DMS53 treated with DMSO at 0.1 percent for 48 hours (cell line): ENCODE data around the gene ZNF205.
"Not testable (repeated sequence)": the region's sequence is repeated elsewhere in the genome, so short reads cannot be mapped to it uniquely, and the experiment has no call there.

ENCODE experiments used
- DNase-seq: peaks from one replicate; lab custom pipeline; 2025; ENCODE audit not compliant: unreplicated experiment; lab: John Stamatoyannopoulos, UW

The ZNF205 gene

DNA sequence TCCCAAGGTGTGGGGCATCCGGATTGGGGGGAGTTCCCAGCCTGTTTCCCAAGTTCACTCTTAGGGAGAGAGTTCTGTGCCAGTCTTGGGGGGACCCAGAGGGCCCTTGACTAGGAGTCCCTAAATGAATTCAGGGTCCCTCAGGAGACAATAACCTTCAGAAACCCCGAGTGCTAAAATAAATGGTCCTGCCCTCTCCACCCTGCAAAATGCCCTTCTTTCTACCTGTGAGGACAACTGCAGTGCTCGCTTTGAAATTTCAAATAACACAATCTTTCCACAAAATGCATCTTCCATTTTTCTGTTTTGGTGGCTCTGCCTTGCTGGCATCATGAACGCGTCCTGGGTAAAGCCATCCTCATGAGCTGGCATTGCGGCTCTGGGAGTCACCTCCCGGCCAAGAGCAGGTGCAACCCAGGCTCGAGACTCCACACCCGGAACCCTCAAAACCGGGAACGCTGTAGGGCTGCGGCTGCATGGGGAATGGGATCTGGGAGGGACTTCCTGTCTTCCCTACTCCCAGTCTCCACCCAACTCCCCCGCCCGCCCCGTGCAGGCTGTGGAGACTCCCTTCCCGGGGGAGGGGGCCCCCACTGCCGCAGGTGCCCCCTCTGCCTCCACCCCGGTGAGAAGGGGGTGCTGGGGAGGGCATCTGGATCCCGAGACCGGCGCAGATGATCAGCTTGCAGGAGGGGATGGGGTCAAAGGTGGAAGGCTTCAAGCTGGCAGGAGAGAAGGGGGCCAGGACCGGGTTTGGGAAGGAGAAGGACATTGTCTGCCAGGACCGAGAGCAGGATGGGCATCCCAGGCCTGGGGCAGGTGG lies at the start of gene ZNF205:
TSS of gene ZNF205 (plus strand) at position 529 of the 823 bp plus-strand sequence. CDS start 845 bp downstream, outside the sequence.
- peak; percentile 41 for DNase-seq

GRCh38 chr16:3063625-3064386 lies 48.6 kb upstream of the ZNF205 start:
- no peak for DNase-seq

GRCh38 chr16:3065069-3065741 lies 47.2 kb upstream of the ZNF205 start, which contains the start of gene IL32:
Gene IL32, plus strand, starts transcription at chr16:3065640. Its CDS starts 172 bp downstream, at chr16:3065812.
- no peak for DNase-seq

DNA sequence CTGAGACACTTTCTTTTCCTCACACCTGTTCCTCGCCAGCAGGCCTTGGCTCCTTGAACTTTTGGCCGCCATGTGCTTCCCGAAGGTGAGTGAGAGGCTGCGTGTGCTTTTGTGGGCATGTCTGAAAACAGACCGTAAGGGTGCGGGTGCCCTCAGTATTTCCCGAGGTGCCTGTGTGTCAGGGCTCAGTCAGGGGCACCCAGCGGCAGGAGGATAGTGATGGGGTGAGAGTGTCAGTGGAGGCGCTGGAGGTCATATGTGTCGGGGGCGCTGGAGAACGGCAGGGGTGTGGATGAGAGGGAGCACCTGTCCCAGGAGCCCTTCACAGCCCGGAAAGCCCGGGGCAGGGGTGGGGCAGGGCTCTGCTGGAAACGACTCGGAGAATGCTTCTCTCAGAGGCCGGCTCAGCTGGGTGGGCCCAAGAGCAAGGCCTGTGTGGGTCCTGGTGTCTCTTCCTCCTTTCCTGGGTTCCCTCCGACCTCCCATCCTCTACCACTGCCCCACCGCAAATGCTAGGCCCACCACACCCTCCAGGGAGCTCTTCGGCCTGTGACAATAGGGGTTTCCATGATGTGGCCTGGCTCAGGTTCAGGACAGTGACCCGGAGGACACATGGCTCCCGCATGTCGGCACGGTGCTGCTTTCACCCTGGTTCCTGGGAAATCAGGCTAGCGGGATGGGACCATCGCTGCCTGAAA lies 46.5 kb upstream of the ZNF205 start:
- no peak for DNase-seq

DNA sequence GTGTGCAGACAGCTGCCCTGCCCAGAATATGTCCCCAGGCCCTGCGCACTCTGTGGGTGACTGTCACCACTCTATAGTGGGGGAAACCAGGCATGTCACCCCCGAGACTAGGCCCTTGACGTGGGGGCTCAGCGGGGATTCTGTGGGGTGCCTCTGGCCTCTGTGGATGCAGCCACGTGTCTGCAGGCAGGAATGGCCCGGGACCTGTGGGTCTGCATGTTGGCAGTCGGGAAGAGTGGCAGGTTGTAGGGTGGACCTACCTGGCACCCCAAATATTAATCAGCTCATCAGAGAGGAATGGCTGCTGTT lies 46.0 kb upstream of the ZNF205 start:
- no peak for DNase-seq

GRCh38 chr16:3068487-3068886 lies 43.9 kb upstream of the ZNF205 start:
- no peak for DNase-seq

DNA sequence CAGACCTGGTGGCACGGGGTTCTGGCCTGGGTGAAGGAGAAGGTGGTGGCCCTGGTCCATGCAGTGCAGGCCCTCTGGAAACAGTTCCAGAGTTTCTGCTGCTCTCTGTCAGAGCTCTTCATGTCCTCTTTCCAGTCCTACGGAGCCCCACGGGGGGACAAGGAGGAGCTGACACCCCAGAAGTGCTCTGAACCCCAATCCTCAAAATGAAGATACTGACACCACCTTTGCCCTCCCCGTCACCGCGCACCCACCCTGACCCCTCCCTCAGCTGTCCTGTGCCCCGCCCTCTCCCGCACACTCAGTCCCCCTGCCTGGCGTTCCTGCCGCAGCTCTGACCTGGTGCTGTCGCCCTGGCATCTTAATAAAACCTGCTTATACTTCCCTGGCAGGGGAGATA lies 43.2 kb upstream of the ZNF205 start:
- not testable (repeated sequence) for DNase-seq

DNA sequence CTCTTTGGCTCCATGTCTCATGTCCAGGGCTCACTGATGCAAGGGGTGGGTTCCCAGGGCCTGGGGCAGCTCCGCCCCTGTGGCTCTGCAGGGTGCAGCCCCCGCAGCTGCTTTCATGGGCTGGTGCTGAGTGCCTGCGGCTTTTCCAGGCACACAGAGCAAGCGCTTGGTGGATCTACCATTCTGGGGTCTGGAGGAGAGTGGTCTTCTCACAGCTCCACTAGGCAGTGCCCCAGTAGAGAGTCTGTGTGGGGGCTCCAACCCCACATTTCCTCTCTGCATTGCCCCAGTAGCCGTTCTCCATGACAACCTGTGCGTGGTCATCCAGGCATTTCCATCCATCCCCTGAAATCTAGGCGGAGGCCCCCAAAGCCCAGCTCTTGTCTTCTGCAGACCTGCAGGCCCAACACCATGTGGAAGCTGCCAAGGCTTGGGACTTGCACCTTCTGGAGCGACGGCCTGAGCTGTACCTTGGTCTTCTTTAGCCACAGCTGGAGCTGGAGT lies 41.7 kb upstream of the ZNF205 start:
- no peak for DNase-seq

DNA sequence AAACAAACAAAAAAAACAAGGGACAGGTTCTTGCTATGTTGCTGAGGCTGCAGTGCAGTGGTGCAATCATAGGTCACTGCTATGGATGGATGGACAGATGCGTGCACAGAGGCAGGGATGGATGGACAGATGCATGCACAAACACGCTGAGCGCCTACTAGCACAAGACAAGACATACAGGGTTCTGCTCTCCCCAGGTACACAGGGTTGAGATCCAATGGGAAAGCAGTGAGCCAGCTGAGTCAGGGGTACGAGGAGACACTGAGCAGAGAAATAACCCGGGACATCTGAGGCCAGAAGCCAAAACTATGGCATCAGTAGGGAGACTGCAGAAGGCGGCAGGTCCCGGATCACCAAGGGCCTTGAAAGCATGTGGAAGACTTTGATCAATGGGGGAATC lies 40.7 kb upstream of the ZNF205 start:
- DNase-seq, result no peak

DNA sequence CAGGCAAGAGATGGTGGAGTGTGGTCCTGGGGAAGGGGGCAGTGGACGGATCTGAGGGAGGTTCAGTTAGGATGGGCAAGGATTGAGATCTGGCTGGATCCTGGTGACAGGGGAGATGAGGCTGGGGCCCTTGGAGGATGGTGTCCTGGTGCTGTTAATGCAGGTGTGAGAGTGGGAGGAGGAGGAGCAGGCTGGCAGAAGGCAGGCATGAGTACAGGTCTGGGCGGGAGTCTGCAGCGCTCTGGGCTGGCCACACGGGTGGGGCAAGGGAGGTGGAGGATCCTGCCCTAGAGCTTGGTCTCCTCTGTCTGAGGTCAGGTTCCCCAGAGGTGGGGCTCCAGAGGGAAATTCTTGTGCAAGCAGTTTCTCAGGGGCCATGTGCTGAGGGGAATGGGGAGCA lies 40.2 kb upstream of the ZNF205 start:
- not testable (repeated sequence) for DNase-seq

DNA sequence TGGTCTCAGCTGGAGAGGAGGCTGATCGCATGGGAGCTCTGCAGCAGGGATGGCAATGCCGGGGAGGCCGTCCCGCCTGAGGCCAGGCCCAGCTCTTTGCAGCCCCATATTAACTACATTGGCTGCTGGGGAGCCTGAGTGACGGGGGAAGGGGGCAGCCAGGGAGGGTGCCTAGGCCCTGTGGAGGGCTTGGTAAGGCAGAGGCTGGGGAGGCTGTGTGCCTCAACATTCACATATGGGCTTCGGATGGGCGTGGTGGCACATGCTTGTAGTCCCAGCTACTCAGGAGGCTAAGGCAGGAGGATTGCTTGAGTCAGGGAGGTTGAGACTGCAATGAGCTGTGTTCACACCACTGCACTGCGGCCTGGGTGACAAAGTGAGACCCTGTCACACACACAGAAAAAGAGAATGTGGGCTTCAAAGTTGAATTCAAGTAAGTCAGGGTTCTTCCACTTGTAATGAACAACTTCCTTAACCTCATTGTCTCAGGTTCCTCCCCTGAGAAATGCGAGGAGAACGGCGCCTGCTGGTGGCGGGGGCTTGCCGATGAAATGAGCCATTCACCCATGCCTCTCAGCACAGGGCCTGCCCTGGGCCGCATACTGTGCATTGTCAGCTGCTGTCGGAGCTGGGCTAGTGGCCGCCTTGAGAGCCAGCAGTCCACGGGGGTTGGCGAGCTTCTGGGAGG lies 39.7 kb upstream of the ZNF205 start:
- DNase-seq, result not testable (repeated sequence)

DNA sequence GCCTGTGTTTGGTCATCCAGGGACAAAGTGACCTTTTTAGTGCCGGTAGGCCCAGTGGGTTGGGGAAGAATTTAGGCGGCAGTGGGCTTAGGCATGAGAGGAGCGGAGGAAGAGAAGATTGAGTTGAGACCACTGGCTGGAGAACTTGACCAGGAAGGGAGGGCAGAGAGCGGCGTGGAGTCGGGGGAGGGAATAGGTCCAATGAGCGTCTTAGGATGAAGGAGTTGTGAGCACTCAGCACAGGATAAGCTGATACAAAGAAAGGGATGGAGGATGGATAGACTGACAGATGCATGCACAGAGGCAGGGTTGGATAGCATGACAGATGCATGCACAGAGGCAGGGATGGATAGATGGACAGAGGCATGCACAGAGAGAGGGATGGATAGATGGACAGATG lies 38.9 kb upstream of the ZNF205 start:
- no peak for DNase-seq

GRCh38 chr16:3074860-3075522 lies 37.4 kb upstream of the ZNF205 start:
- no peak for DNase-seq

DNA sequence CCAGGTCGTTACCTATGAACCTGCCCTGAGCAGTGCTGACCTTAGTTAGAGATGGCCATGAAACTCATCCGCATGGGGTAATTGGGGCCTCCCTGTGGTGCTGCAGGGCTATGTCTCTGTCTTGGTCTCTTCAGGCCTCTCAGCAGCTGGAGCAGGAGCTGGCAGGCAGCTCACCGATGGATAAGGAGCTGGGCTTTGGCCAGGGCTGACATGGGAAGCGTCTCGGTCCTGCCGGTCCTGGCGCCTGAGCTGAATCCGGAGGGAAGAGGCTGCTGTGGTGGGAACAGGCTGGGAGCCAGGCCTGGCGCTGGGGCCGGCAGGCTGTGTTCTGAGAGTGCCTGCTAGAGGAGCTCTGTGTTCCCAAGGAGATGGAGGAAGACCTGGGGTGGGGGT lies 36.9 kb upstream of the ZNF205 start:
- no peak for DNase-seq

DNA sequence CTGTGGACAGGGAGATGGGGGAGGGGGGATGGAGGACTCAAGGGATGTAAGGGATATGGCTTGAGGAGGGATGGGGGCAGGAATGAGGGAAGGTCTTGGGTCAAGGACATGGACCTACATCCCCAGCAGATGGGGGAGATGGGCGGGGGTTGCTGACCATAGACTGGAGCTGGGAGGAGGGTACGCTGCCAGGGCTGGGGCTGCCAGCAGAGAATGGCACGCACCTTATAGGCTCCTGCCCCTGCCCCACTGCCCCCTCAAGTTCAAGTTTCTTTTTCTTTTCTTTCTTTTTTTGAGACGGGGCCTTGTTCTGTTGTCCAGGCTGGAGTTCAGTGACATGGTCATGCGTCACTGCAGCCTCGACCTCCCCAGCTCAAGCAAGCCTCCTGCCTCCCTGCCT lies 36.4 kb upstream of the ZNF205 start:
- not testable (repeated sequence) for DNase-seq

- no peak for DNase-seq
These were observed 35.8 kb upstream of the ZNF205 start for GRCh38 chr16:3076577-3076976.

DNA sequence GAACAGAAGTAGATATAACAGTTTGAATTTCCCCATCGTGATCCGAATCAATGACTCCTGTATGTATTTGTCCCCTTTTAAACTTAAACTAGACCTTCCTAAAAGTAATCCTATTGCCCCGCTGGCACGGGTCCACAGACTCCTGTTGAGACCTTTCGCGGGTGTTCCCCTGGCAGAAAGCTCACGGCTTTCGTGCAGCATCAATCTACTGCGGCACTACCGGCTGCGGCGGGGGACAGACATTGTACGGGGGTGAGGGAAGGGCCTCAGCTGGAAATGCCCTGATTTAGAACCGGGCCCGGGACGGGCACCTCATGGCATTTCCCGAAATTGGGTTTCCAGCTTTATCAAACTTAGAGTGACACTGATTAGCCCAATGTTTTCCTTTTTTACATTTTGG lies 32.4 kb upstream of the ZNF205 start:
- no peak for DNase-seq

DNA sequence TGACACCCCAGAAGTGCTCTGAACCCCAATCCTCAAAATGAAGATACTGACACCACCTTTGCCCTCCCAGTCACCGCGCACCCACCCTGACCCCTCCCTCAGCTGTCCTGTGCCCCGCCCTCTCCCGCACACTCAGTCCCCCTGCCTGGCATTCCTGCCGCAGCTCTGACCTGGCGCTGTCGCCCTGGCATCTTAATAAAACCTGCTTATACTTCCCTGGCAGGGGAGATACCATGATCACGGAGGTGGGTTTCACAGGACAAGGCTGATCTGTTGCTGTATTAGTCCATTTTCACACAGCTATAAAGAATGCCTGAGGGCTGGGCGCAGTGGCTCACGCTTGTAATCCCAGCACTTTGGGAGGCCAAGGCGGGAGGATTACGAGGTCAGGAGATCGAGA lies 30.4 kb upstream of the ZNF205 start:
- not testable (repeated sequence) for DNase-seq

DNA sequence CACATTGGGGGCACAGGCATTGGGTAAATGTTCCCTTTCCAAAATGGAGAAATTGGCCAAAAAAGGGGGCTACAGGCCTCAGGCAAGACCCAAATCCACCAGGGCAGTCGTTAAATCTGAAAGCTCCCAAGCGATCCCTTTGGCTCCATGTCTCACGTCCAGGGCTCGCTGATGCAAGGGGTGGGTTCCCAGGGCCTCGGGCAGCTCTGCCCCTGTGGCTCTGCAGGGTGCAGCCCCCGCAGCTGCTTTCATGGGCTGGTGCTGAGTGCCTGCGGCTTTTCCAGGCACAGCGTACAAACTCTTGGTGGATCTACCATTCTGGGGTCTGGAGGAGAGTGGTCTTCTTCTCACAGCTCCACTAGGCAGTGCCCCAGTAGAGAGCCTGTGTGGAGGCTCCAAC lies 29.0 kb upstream of the ZNF205 start:
- not testable (repeated sequence) for DNase-seq

DNA sequence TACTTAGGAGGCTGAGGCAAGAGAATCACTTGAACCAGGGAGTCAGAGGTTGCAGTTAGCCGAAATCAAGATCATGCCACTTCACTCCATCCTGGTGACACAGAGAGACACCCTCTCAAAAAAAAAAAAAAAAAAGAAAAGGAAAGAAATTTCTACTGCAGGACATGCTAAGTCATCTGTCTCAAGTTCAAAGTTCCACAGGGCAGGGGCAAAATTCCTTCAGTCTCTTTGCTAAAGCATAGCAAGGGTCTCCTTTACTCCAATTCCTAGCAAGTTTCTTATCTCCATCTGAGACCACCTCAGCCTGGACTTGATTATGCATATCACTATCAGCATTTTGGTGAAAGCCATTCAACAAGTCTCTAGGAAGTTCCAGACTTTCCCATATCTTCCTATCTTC lies 27.9 kb upstream of the ZNF205 start:
- no peak for DNase-seq
